IMR-90 (cell line): Measurements from ENCODE around the gene LETM1.

Experiments used
- BHLHE40 ChIP-seq: fragments of 150-350 bp; IDR thresholded peaks from 2 replicates; pipeline ENCODE4 v1.6.1; 2016; ENCODE audit warnings: mild to moderate bottlenecking, low read depth, low read length
- CEBPB ChIP-seq: IDR thresholded peaks from 2 replicates; pipeline ENCODE4 v1.6.1; 2012; ENCODE audit warnings: low read depth, low read length, improper control_type of control experiment
- CTCF ChIP-seq: conservative IDR thresholded peaks from 2 replicates; pipeline ENCODE4 v1.5.1; 2012; ENCODE audit warnings: mild to moderate bottlenecking, low read depth, low read length, improper control_type of control experiment
- FOS ChIP-seq: fragments of 150-350 bp; IDR thresholded peaks from 2 replicates; pipeline ENCODE4 v1.6.1; 2016; ENCODE audit warnings: low read depth, low read length
- MAZ ChIP-seq: IDR thresholded peaks from 2 replicates; pipeline ENCODE4 v1.6.1; 2012; ENCODE audit warnings: low read depth, mild to moderate bottlenecking, low read length, improper control_type of control experiment, moderate library complexity, borderline replicate concordance
- NFE2L2 ChIP-seq: fragments of 150-350 bp; IDR thresholded peaks from 2 replicates; pipeline ENCODE4 v1.6.1; 2016; ENCODE audit warnings: low read depth, mild to moderate bottlenecking, low read length
- POLR2A ChIP-seq: IDR thresholded peaks from 2 replicates; pipeline ENCODE4 v1.6.1; 2012; ENCODE audit warnings: mild to moderate bottlenecking, low read depth, low read length
- RAD21 ChIP-seq: IDR thresholded peaks from 2 replicates; pipeline ENCODE4 v1.6.1; 2012; ENCODE audit warnings: low read length, improper control_type of control experiment
- RCOR1 ChIP-seq: IDR thresholded peaks from 2 replicates; pipeline ENCODE4 v1.6.1; 2012; ENCODE audit warnings: mild to moderate bottlenecking, low read length, improper control_type of control experiment; ENCODE audit not compliant: insufficient replicate concordance
- RFX5 ChIP-seq: IDR thresholded peaks from 2 replicates; pipeline ENCODE4 v1.8.0; 2012; ENCODE audit warnings: low read depth, mild to moderate bottlenecking, low read length, moderate library complexity
- USF2 ChIP-seq: fragments of 150-350 bp; IDR thresholded peaks from 2 replicates; pipeline ENCODE4 v1.6.1; 2017; ENCODE audit warnings: mild to moderate bottlenecking, antibody characterized with exemption, low read length, low read depth

- TF ChIP-seq POLR2A (no peak), CTCF (no peak), MAZ (no peak), USF2 (no peak), BHLHE40 (no peak), RCOR1 (no peak), FOS (no peak), RFX5 (no peak), NFE2L2 (no peak), CEBPB (no peak), RAD21 (no peak)
Measured at GRCh38 chr4:1766106-1767060, 89.6 kb downstream of the LETM1 start.
